Left ventricle myocardium inferior (tissue), 1 donor: ENCODE data around the gene STARD10. TPM values are rescaled to one million over a fixed set of nuclear protein-coding genes. Genes with fewer than 3 reads are reported as not detected.

ENCODE experiments used
- DNase-seq: peaks from one replicate; pipeline ENCODE4 v3.0.0-alpha.2; 2020
- H3K27ac ChIP-seq: fragments of 200-600 bp; replicated peaks from 2 replicates; pipeline ENCODE4 v1.8.0; 2021
- H3K27me3 ChIP-seq: fragments of 200-600 bp; 2 replicates; pipeline ENCODE4 v1.8.0; 2021; ENCODE audit warnings: low read depth
- H3K36me3 ChIP-seq: fragments of 200-600 bp; 2 replicates; pipeline ENCODE4 v1.8.0; 2021
- H3K4me1 ChIP-seq: fragments of 200-600 bp; 2 replicates; pipeline ENCODE4 v1.8.0; 2021
- H3K4me3 ChIP-seq: fragments of 200-600 bp; 2 replicates; pipeline ENCODE4 v1.8.0; 2021; ENCODE audit warnings: mild to moderate bottlenecking, moderate library complexity
- H3K9me3 ChIP-seq: fragments of 200-600 bp; replicated peaks from 2 replicates; pipeline ENCODE4 v1.8.0; 2021
- CTCF ChIP-seq: fragments of 200-600 bp; IDR thresholded peaks from 2 replicates; pipeline ENCODE4 v1.8.0; 2021; ENCODE audit warnings: antibody characterized with exemption, mild to moderate bottlenecking, borderline replicate concordance
- intact Hi-C: fragments of 100-400 bp; cut with micrococcal nuclease; formaldehyde crosslinking; loops from one replicate; pipeline ENCODE4 v1.11.0; 2022
- total RNA-seq: library from RNA; stranded (reverse); fragmentation: NEBNext Ultra II Directional; extraction: Animal tissue kit (Norgen Biotek cat#: 25700); gene quantifications from one replicate; pipeline ENCODE4 v1.2.1, GENCODE V29; 2021
- donor health status: DM: no; HTN: yes; CAD: no; lungs with severe emphysema.

The STARD10 gene
- total RNA-seq, 1 donor from 2014 or later: 93.6 TPM

DNA sequence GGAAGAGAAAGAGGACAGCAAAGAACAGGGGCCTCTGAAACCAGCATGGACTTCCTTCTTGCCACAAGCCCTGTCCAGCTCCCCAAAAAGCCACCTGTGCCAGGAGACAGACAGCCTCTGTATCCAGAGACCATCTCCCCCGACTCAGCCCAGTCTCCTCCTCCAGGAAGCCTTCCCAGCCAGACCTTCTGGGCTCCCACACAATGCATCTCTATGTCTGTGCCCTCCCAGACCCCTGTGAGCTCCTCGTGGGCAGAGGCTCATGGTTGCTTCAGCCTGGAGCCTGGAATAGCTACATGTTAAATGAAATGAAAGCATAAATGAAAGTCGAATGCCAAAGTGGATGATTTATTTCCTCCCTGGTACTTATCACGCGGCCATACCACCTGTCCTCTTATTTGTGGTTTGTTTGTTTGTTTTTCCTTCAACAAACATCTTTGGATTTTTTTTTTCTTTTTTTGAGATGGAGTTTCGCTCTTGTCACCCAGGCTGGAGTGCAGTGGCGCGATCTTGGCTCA is 34.3 kb downstream of the STARD10 start:
- Histone ChIP-seq H3K27ac (no peak overlapping the region), H3K36me3 (peaks cover 14% of the 10 kb centered on the region), H3K4me3 (no peak overlapping the region), H3K27me3 (no peaks in the 10 kb centered on the region), H3K4me1 (peaks cover 21% of the 10 kb centered on the region), H3K9me3 (no peaks in the 10 kb centered on the region)
- intact Hi-C loops: no loop called here
- DNase-seq: no peak
- no peak for TF ChIP-seq CTCF

DNA sequence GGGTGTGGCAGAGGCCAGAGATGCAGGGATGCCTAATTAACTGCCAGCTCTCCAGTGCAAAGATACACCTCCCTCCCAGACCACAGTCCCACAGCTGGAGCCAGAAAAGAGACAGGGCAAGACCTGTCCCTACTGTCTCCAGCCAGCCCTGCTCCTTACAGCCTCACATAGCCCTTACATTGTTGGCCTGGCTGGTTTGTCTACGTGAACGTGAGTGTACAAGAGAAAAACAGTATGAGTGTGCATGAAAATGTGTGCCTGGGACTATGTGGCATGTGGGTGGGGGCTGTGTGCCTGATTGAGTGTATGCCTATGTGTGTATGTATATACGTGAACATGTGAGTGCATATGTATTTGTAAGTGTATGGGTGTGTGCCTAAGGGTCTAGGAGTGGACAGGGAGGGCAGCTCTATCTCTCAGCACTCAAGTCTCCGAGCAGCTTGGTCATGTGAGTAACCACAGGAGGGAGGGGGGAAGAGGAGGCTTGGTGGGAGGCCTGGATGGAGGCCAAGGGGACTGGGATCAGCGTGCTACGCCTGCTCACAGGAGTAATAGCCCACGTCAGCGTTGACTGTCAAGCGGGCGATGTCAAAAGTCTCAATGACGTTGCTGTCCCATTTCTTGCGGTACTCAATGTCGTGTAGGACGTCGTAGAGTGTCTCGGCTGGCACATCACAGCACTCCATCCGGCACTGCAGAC is 35.0 kb downstream of the STARD10 start:
- H3K27ac ChIP-seq: no peak overlapping the region
- H3K9me3 ChIP-seq: no peaks in the 10 kb centered on the region
- DNase-seq: peak; percentile 45
- intact Hi-C loops: no loop called here
- peaks cover 14% of the 10 kb centered on the region for H3K36me3 ChIP-seq
- peaks cover 21% of the 10 kb centered on the region for H3K4me1 ChIP-seq
- no peak overlapping the region for H3K4me3 ChIP-seq
- no peaks in the 10 kb centered on the region for H3K27me3 ChIP-seq
- TF ChIP-seq CTCF: no peak

GRCh38 chr11:72758304-72758689 is 35.5 kb downstream of the STARD10 start:
- Histone ChIP-seq H3K27ac (no peak overlapping the region), H3K9me3 (no peaks in the 10 kb centered on the region), H3K36me3 (peaks cover 14% of the 10 kb centered on the region), H3K27me3 (no peaks in the 10 kb centered on the region), H3K4me1 (peaks cover 25% of the 10 kb centered on the region), H3K4me3 (no peak overlapping the region)
- no peak for TF ChIP-seq CTCF
- intact Hi-C loops: no loop called here
- no peak for DNase-seq

DNA sequence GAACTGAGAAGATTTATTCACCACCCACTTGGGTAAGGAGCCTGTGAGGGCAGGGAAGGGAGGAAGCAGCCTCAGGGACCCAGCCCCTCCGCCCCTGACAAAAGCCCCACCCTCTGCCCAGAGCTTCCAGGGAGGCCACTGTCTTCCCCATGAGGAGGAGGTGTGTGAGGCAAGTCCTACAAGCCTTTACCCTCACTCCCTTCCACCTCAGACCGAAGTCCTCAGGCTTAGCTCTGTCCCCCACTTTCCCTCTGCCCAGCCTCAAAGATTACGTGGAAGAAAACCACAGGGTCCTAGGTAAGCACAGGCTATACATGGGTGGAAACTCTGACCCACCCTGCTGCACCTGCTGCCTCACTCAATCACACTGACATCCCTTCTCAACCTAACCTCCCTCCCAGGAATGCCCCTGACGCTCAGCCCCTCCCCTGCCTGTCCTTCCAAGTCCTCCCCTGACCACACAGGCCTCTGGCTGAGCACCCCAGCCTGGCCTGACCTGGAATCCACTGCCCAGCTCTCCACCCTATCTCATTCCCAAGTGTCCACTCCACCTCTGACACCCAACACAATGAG is 38.0 kb downstream of the STARD10 start:
- no peak overlapping the region for H3K27ac ChIP-seq
- no peak overlapping the region for H3K4me3 ChIP-seq
- H3K9me3 ChIP-seq: no peaks in the 10 kb centered on the region
- H3K36me3 ChIP-seq: peaks cover 14% of the 10 kb centered on the region
- no peaks in the 10 kb centered on the region for H3K27me3 ChIP-seq
- DNase-seq: no peak
- intact Hi-C loops: no loop called here
- H3K4me1 ChIP-seq: peaks cover 43% of the 10 kb centered on the region
- TF ChIP-seq CTCF: no peak

DNA sequence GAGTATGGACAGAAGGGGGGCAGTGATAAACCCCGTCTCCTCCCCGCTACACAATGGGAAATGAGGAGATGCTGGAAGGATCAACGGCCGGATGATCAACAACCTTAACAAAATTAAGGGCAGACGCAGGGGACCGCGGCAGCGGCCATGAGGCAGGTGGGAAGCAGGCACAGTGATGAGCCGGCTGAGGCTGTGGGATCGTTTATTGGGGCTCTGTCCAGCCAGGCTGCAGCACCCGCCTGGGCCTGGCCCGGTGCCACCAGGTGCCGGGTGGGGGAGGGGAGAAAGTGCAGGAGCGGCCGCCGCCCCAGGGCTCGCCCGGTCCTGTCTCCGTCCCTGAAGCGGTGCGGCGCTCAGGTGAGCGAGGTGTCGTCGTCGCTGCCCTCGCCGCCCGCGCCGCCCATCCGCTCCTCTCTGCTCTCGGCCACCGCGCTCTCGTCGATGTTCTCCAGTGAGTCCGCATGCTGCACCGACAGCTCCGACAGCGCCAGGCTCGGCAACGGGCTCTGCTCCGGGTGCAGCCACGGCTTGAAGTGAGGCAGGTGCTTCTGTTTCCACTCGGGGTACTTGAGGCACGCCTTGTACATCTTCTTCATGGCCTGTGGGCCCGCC is 39.2 kb downstream of the STARD10 start:
- H3K36me3 ChIP-seq: peaks cover 14% of the 10 kb centered on the region
- intact Hi-C loops: no loop called here
- H3K4me3 ChIP-seq: no peak overlapping the region
- DNase-seq: no peak
- H3K9me3 ChIP-seq: no peaks in the 10 kb centered on the region
- no peaks in the 10 kb centered on the region for H3K27me3 ChIP-seq
- no peak overlapping the region for H3K27ac ChIP-seq
- H3K4me1 ChIP-seq: peaks cover 36% of the 10 kb centered on the region
- TF ChIP-seq CTCF: no peak
